ENCODE measurements around the gene NMNAT2. TPM values are rescaled to one million over a fixed set of nuclear protein-coding genes. Genes with fewer than 3 reads are reported as not detected.
A peak's percentile ranks its signal among the peaks of the same experiment; 100 is the strongest.

The NMNAT2 gene
- total RNA-seq, 1 experiment from 2014 or later: 11.4 TPM

DNA sequence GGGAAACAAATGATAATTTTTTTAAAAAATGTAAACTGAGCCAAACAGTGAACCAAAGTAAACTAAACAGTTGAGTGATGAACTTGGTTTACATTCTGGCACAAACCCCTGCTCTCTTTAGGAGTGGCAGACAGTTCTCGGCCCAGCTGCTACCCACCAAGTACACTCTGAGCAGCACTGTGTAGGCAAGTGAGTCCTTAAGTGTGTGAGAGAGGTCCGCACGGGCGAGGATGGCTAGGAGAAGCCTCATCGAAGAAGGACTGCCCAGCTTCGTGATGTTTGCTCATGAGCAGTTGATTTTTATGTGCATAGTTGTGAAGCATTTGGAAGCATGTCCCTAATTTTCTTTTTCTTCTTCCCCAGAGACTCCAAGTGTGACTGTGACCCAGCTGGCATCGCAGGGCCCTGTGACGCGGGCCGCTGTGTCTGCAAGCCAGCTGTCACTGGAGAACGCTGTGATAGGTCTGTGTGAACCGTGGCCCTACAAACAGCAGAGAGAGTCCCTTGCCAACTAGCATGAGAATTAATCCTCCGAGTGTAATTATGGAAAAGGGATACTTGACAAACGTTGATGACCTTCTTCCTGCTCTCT, 200.1 kb downstream of the NMNAT2 start:
- TF ChIP-seq, protein P1, sequence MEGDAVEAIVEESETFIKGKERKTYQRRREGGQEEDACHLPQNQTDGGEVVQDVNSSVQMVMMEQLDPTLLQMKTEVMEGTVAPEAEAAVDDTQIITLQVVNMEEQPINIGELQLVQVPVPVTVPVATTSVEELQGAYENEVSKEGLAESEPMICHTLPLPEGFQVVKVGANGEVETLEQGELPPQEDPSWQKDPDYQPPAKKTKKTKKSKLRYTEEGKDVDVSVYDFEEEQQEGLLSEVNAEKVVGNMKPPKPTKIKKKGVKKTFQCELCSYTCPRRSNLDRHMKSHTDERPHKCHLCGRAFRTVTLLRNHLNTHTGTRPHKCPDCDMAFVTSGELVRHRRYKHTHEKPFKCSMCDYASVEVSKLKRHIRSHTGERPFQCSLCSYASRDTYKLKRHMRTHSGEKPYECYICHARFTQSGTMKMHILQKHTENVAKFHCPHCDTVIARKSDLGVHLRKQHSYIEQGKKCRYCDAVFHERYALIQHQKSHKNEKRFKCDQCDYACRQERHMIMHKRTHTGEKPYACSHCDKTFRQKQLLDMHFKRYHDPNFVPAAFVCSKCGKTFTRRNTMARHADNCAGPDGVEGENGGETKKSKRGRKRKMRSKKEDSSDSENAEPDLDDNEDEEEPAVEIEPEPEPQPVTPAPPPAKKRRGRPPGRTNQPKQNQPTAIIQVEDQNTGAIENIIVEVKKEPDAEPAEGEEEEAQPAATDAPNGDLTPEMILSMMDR (conservative IDR thresholded peaks at IDR 0.05): no peak
- no CpG with 5 or more reads among the region's 14 CpGs for WGBS (ENCODE audit: extremely low coverage, insufficient read length, low lambda C conversion rate)
- H3K27ac Mint-ChIP-seq: peak overlapping the region in 2 of 3 experiments; percentile 77 to 85; a peak in 2 of 7 replicates

More for the DNA sequence above, 200.1 kb downstream of the NMNAT2 start:
- H3K9ac ChIP-seq (ENCODE audit: extremely low read depth, insufficient read length, low read length): no peak overlapping the region
- no peak overlapping the region for H3K4me2 ChIP-seq (ENCODE audit: insufficient read depth, insufficient read length, low read length)
- no peak overlapping the region for H4K8ac ChIP-seq (replicated peaks; ENCODE audit: insufficient read length, low read depth, low read length)
- H2AK5ac ChIP-seq (ENCODE audit: insufficient read length, low read length): no peak overlapping the region
- no peaks in the 10 kb centered on the region for H3K79me1 ChIP-seq (ENCODE audit: insufficient read depth, low read depth, low read length, poor library complexity, severe bottlenecking)
- no peak overlapping the region for H2BK120ac ChIP-seq (ENCODE audit: low read depth, low read length, poor library complexity, severe bottlenecking)
- no peak for DNase-seq
- H3K14ac ChIP-seq (ENCODE audit: insufficient read depth, low read length): no peak overlapping the region
- H4K20me1 ChIP-seq (ENCODE audit: control insufficient read depth, insufficient read depth, insufficient read length): no peaks in the 10 kb centered on the region
- H3T11ph ChIP-seq (ENCODE audit: low read length): no peak overlapping the region
- no peaks in the 10 kb centered on the region for H3K36me3 Mint-ChIP-seq (ENCODE audit: insufficient read depth in 1 of 3, low read depth in 3 of 3)
- no peaks in the 10 kb centered on the region for H3K27me3 Mint-ChIP-seq (ENCODE audit: low read depth)
- peaks cover 31 to 33% of the 10 kb centered on the region in 2 experiments for H3K4me1 Mint-ChIP-seq
- H3K9me3 Mint-ChIP-seq: no peaks in the 10 kb centered on the region
- H3K4ac ChIP-seq (ENCODE audit: low read depth, low read length): no peak overlapping the region
- no peak overlapping the region for H3K23ac ChIP-seq (ENCODE audit: insufficient read length, low read depth, low read length)
- no peak overlapping the region for H2BK12ac ChIP-seq (ENCODE audit: insufficient read length, low read depth, low read length)
- H3K56ac ChIP-seq (ENCODE audit: insufficient read length, low read depth, low read length): no peak overlapping the region
- no peak overlapping the region for H3K18ac ChIP-seq (ENCODE audit: insufficient read length, low read depth, low read length)
- H4K5ac ChIP-seq (ENCODE audit: insufficient read length, low read depth, low read length): no peak overlapping the region
- H2BK5ac ChIP-seq (ENCODE audit: insufficient read length, low read length): no peak overlapping the region
- no peaks in the 10 kb centered on the region for H3K23me2 ChIP-seq (ENCODE audit: insufficient read length, low read depth, low read length, poor library complexity, severe bottlenecking)
- H3K9me3 ChIP-seq (ENCODE audit: control insufficient read depth, low read depth, low read length): no peaks in the 10 kb centered on the region
- no peak overlapping the region for H4K91ac ChIP-seq (ENCODE audit: insufficient read length, low read depth, low read length)
- H3K4me1 ChIP-seq (ENCODE audit: insufficient read depth, low read length): peaks cover 4% of the 10 kb centered on the region; the same call in 1 of the 2 replicates
- no peak overlapping the region for H2BK20ac ChIP-seq (ENCODE audit: low read depth, low read length, poor library complexity, severe bottlenecking)
- H3K27ac ChIP-seq (ENCODE audit: insufficient read length, low read depth, low read length): no peak overlapping the region
- no peaks in the 10 kb centered on the region for H3K79me2 ChIP-seq (ENCODE audit: insufficient read depth, low read length)
- no peak overlapping the region for H3K4me3 Mint-ChIP-seq
- no peak overlapping the region for H2BK15ac ChIP-seq (ENCODE audit: low read depth, low read length)
- no peaks in the 10 kb centered on the region for H3K27me3 ChIP-seq (ENCODE audit: insufficient read depth, low read length)
- H2AFZ ChIP-seq (ENCODE audit: low read length): no peak overlapping the region
